HG02981 (cell line): ENCODE measurements around the gene DDX39B.
"Not testable (repeated sequence)": the region's sequence is repeated elsewhere in the genome, so short reads cannot be mapped to it uniquely, and the experiment has no call there.

Experiments used
- ATAC-seq: cut with Tn5 transposase; IDR thresholded peaks from one replicate; pipeline ENCODE4 v1.9.1; 2021; ENCODE audit warnings: mild to moderate bottlenecking, moderate library complexity; ENCODE audit not compliant: unreplicated experiment

The DDX39B gene

GRCh38 chr6:31541658-31542521 is at the start of gene DDX39B:
TSS of gene DDX39B (minus strand) at chr6:31542003. CDS start at chr6:31540532, 1,471 bp downstream.
- ATAC-seq: peak; percentile 50

GRCh38 chr6:31590691-31591090 is 48.9 kb upstream of the DDX39B start:
- ATAC-seq: not testable (repeated sequence)

GRCh38 chr6:31588871-31589650 is 47.3 kb upstream of the DDX39B start:
- ATAC-seq: no peak

- ATAC-seq: no peak
Measured at GRCh38 chr6:31587791-31588777, 46.3 kb upstream of the DDX39B start.

- ATAC-seq: no peak
Measured at GRCh38 chr6:31586599-31587281, 44.9 kb upstream of the DDX39B start.

- no peak for ATAC-seq
Measured at GRCh38 chr6:31586008-31586407, 44.2 kb upstream of the DDX39B start, which contains the start of gene LST1. TSS of gene LST1 (plus strand) at chr6:31586277. CDS start at chr6:31587300, 1,023 bp downstream.

GRCh38 chr6:31585491-31585890 is 43.7 kb upstream of the DDX39B start:
- ATAC-seq: no peak

GRCh38 chr6:31582230-31582643 is 40.4 kb upstream of the DDX39B start, which contains the start of gene LTB:
TSS of gene LTB (minus strand) at chr6:31582424. CDS start at chr6:31582417, 7 bp downstream.
- no peak for ATAC-seq

GRCh38 chr6:31581434-31582229 is 39.8 kb upstream of the DDX39B start:
- no peak for ATAC-seq

GRCh38 chr6:31580807-31581433 is 39.1 kb upstream of the DDX39B start:
- peak; percentile 65 for ATAC-seq

GRCh38 chr6:31580438-31580740 is 38.6 kb upstream of the DDX39B start:
- no peak for ATAC-seq

GRCh38 chr6:31579546-31580437 is 38.0 kb upstream of the DDX39B start:
- no peak for ATAC-seq

GRCh38 chr6:31579119-31579505 is 37.3 kb upstream of the DDX39B start:
- no peak for ATAC-seq

GRCh38 chr6:31578184-31579118 is 36.6 kb upstream of the DDX39B start:
- ATAC-seq: no peak

- no peak for ATAC-seq
Measured at GRCh38 chr6:31577579-31577966, 35.8 kb upstream of the DDX39B start.

GRCh38 chr6:31576897-31577578 is 35.2 kb upstream of the DDX39B start:
- ATAC-seq: no peak
